NOMO-1 treated with dmso at 0.1 percent for 144 hours (cell line): Measurements from ENCODE around the gene SNHG17.

ENCODE experiments used
- DNase-seq: peaks from one replicate; lab custom pipeline; 2025; ENCODE audit not compliant: unreplicated experiment; lab: John Stamatoyannopoulos, UW

SNHG17 gene

GRCh38 chr20:38377039-38377685, 58.0 kb downstream of the SNHG17 start:
- no peak for DNase-seq

DNA sequence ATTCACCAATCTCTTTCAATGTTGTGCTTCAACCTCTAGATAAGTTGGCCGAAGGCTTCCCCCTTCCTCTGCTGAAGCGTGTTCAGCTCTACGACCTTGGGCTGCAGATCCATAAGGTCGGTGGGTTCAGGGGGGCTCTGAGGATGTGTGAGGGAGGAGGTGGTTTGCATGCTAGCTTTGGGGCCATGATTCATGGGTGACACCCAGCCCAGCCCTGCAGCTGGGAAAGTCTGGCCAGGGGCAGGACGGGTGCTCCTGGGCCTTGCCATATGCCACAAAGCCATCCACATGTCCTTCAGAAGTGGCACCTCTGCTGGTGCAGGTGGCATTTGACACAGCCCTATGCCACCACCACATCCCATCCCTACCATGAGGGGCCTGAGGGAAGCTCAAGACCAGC, 61.2 kb downstream of the SNHG17 start:
- no peak for DNase-seq

DNA sequence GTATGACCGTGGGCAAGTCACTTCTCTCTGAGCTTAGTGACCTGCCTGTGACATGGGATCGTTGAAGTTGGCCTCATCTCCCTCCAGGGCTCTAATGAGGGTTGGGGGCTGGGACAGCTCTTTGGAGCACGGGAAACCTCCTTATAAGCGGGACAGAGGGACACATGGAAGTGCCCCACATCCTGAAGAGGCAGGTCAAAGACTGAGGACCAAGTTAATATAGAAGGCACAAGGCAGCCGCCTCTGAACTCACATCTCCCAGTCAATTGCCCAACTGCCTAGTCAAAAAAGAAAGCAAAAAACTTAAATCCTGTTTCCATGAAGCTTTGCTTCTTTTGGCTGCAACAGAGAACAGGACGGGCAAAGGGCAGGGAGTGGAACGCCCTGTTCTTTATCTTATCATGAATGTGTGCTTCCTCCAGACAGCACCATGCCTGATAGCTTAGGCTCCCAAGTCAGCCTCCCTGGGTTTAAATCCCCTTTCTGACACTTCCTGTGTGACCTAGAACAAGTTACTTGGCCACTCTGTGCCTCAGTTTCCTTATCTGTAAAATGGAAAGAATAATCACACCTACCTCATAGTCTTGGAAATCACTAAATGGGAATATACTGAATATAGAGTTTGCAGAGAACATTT, 61.8 kb downstream of the SNHG17 start:
- DNase-seq: no peak

DNA sequence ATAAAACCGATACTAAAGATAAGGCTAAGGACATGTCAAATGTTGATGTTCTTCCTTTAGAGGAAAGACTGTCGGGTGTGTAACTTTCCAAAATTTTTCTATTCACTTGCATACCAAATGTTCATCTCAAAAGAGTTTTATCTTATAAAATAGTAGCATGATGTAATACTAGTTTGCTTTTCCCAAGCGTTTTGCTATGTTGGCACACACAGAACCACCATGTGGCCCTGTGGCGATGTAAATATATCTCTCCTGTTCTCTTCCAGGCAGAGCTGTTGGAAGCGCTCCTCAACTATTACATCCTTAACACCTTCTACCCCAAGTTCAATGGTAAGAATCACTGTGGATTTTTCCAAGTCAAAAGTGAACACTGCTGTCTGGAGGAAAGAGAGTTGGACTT, 62.3 kb downstream of the SNHG17 start:
- DNase-seq: no peak
